ENCODE measurements around the gene SLC25A25.

SLC25A25 gene

GRCh38 chr9:128120741-128121465 lies 52.9 kb downstream of the SLC25A25 start:
- peaks cover 41% of the 10 kb centered on the region for H3K36me3 ChIP-seq (ENCODE audit: insufficient read depth, low read depth, low read length)
- no peak overlapping the region for H3K9ac ChIP-seq (ENCODE audit: low read depth, low read length)
- H3K4me1 ChIP-seq (ENCODE audit: insufficient read depth, low read length) = no peaks in the 10 kb centered on the region
- no peaks in the 10 kb centered on the region for H3K27me3 ChIP-seq (ENCODE audit: insufficient read depth, low read length)
- no peak overlapping the region for H3K4me3 ChIP-seq (ENCODE audit: low read length)
- no peak overlapping the region for H3K27ac ChIP-seq (ENCODE audit: low read length)
- no peaks in the 10 kb centered on the region for H3K9me3 ChIP-seq (ENCODE audit: insufficient read depth, low read depth, low read length)

GRCh38 chr9:128121466-128121810 lies 53.4 kb downstream of the SLC25A25 start:
- Histone ChIP-seq H3K36me3 (ENCODE audit: insufficient read depth, low read depth, low read length) (peaks cover 41% of the 10 kb centered on the region), H3K4me1 (ENCODE audit: insufficient read depth, low read length) (no peaks in the 10 kb centered on the region), H3K9ac (ENCODE audit: low read depth, low read length) (no peak overlapping the region), H3K4me3 (ENCODE audit: low read length) (no peak overlapping the region), H3K27ac (ENCODE audit: low read length) (no peak overlapping the region), H3K27me3 (ENCODE audit: insufficient read depth, low read length) (no peaks in the 10 kb centered on the region), H3K9me3 (ENCODE audit: insufficient read depth, low read depth, low read length) (no peaks in the 10 kb centered on the region)

GRCh38 chr9:128121924-128122808 lies 54.1 kb downstream of the SLC25A25 start:
- no peak overlapping the region for H3K9ac ChIP-seq (ENCODE audit: low read depth, low read length)
- H3K27ac ChIP-seq (ENCODE audit: low read length) = no peak overlapping the region
- no peaks in the 10 kb centered on the region for H3K9me3 ChIP-seq (ENCODE audit: insufficient read depth, low read depth, low read length)
- no peak overlapping the region for H3K4me3 ChIP-seq (ENCODE audit: low read length)
- no peaks in the 10 kb centered on the region for H3K27me3 ChIP-seq (ENCODE audit: insufficient read depth, low read length)
- H3K36me3 ChIP-seq (ENCODE audit: insufficient read depth, low read depth, low read length) = peaks cover 41% of the 10 kb centered on the region
- H3K4me1 ChIP-seq (ENCODE audit: insufficient read depth, low read length) = no peaks in the 10 kb centered on the region

- Histone ChIP-seq H3K27ac (ENCODE audit: low read length) (no peak overlapping the region), H3K4me3 (ENCODE audit: low read length) (no peak overlapping the region), H3K9me3 (ENCODE audit: insufficient read depth, low read depth, low read length) (no peaks in the 10 kb centered on the region), H3K4me1 (ENCODE audit: insufficient read depth, low read length) (no peaks in the 10 kb centered on the region), H3K9ac (ENCODE audit: low read depth, low read length) (no peak overlapping the region), H3K27me3 (ENCODE audit: insufficient read depth, low read length) (no peaks in the 10 kb centered on the region), H3K36me3 (ENCODE audit: insufficient read depth, low read depth, low read length) (peaks cover 41% of the 10 kb centered on the region)
Observed at GRCh38 chr9:128122809-128123175, 54.8 kb downstream of the SLC25A25 start.

GRCh38 chr9:128123451-128124080 lies 55.5 kb downstream of the SLC25A25 start:
- Histone ChIP-seq H3K9me3 (ENCODE audit: insufficient read depth, low read depth, low read length) (no peaks in the 10 kb centered on the region), H3K4me3 (ENCODE audit: low read length) (no peak overlapping the region), H3K4me1 (ENCODE audit: insufficient read depth, low read length) (no peaks in the 10 kb centered on the region; the same call in 1 of the 2 replicates), H3K36me3 (ENCODE audit: insufficient read depth, low read depth, low read length) (peaks cover 41% of the 10 kb centered on the region), H3K9ac (ENCODE audit: low read depth, low read length) (no peak overlapping the region), H3K27ac (ENCODE audit: low read length) (no peak overlapping the region), H3K27me3 (ENCODE audit: insufficient read depth, low read length) (peaks cover 1% of the 10 kb centered on the region; the same call in 1 of the 2 replicates)

- Histone ChIP-seq H3K27ac (ENCODE audit: low read length) (no peak overlapping the region), H3K4me3 (ENCODE audit: low read length) (no peak overlapping the region), H3K4me1 (ENCODE audit: insufficient read depth, low read length) (no peaks in the 10 kb centered on the region; the same call in 1 of the 2 replicates), H3K9me3 (ENCODE audit: insufficient read depth, low read depth, low read length) (no peaks in the 10 kb centered on the region), H3K27me3 (ENCODE audit: insufficient read depth, low read length) (peaks cover 9% of the 10 kb centered on the region), H3K36me3 (ENCODE audit: insufficient read depth, low read depth, low read length) (peaks cover 41% of the 10 kb centered on the region), H3K9ac (ENCODE audit: low read depth, low read length) (no peak overlapping the region)
Observed at GRCh38 chr9:128124451-128124850, 56.4 kb downstream of the SLC25A25 start.

- H3K36me3 ChIP-seq (ENCODE audit: insufficient read depth, low read depth, low read length) = peaks cover 41% of the 10 kb centered on the region
- H3K27ac ChIP-seq (ENCODE audit: low read length) = no peak overlapping the region
Observed at GRCh38 chr9:128124873-128125579, 57.0 kb downstream of the SLC25A25 start.

GRCh38 chr9:128125580-128126354 lies 57.7 kb downstream of the SLC25A25 start:
- Histone ChIP-seq H3K27ac (ENCODE audit: low read length) (no peak overlapping the region), H3K9ac (ENCODE audit: low read depth, low read length) (no peak overlapping the region), H3K9me3 (ENCODE audit: insufficient read depth, low read depth, low read length) (no peaks in the 10 kb centered on the region), H3K36me3 (ENCODE audit: insufficient read depth, low read depth, low read length) (peaks cover 41% of the 10 kb centered on the region), H3K4me3 (ENCODE audit: low read length) (peak overlapping the region; percentile 36; the same call in 1 of the 2 replicates), H3K27me3 (ENCODE audit: insufficient read depth, low read length) (peaks cover 9% of the 10 kb centered on the region), H3K4me1 (ENCODE audit: insufficient read depth, low read length) (no peaks in the 10 kb centered on the region; the same call in 1 of the 2 replicates)

More at GRCh38 chr9:128124873-128125579, 57.0 kb downstream of the SLC25A25 start:
- Histone ChIP-seq H3K9ac (ENCODE audit: low read depth, low read length) (no peak overlapping the region), H3K4me1 (ENCODE audit: insufficient read depth, low read length) (no peaks in the 10 kb centered on the region; the same call in 1 of the 2 replicates), H3K4me3 (ENCODE audit: low read length) (no peak overlapping the region), H3K9me3 (ENCODE audit: insufficient read depth, low read depth, low read length) (no peaks in the 10 kb centered on the region), H3K27me3 (ENCODE audit: insufficient read depth, low read length) (peaks cover 9% of the 10 kb centered on the region)

GRCh38 chr9:128127568-128127989 lies 59.5 kb downstream of the SLC25A25 start, which contains the start of gene PTGES2:
PTGES2 (minus strand) TSS chr9:128127729; CDS start chr9:128127717, 12 bp downstream.
- H3K27me3 ChIP-seq (ENCODE audit: insufficient read depth, low read length) = peaks cover 10% of the 10 kb centered on the region
- H3K36me3 ChIP-seq (ENCODE audit: insufficient read depth, low read depth, low read length) = peaks cover 24% of the 10 kb centered on the region
- peak within 1 kb of the TSS; percentile 97 for H3K9ac ChIP-seq (ENCODE audit: low read depth, low read length)
- no peaks in the 10 kb centered on the region; the same call in 1 of the 2 replicates for H3K4me1 ChIP-seq (ENCODE audit: insufficient read depth, low read length)
- H3K9me3 ChIP-seq (ENCODE audit: insufficient read depth, low read depth, low read length) = no peaks in the 10 kb centered on the region
- peak within 1 kb of the TSS; percentile 97 for H3K4me3 ChIP-seq (ENCODE audit: low read length)
- H3K27ac ChIP-seq (ENCODE audit: low read length) = peak within 1 kb of the TSS; percentile 91

GRCh38 chr9:128127990-128128835 lies 60.2 kb downstream of the SLC25A25 start:
- H3K4me1 ChIP-seq (ENCODE audit: insufficient read depth, low read length) = no peaks in the 10 kb centered on the region; the same call in 1 of the 2 replicates
- peak overlapping the region; percentile 91 for H3K27ac ChIP-seq (ENCODE audit: low read length)
- H3K27me3 ChIP-seq (ENCODE audit: insufficient read depth, low read length) = peaks cover 13% of the 10 kb centered on the region
- peak overlapping the region; percentile 97 for H3K4me3 ChIP-seq (ENCODE audit: low read length)
- peaks cover 17% of the 10 kb centered on the region for H3K36me3 ChIP-seq (ENCODE audit: insufficient read depth, low read depth, low read length)
- no peaks in the 10 kb centered on the region for H3K9me3 ChIP-seq (ENCODE audit: insufficient read depth, low read depth, low read length)
- H3K9ac ChIP-seq (ENCODE audit: low read depth, low read length) = peak overlapping the region; percentile 97

All from iPS-20b (cell line).